Activated CD8-positive, alpha-beta memory T cell treated with anti-CD3 and anti-CD28 coated beads for 24 hours (primary cell): ENCODE data around the gene CFAP54.
A peak's percentile ranks its signal among the peaks of the same experiment; 100 is the strongest.
"Not testable (repeated sequence)": the region's sequence is repeated elsewhere in the genome, so short reads cannot be mapped to it uniquely, and the experiment has no call there.

Experiments
- DNase-seq: peaks from one replicate; pipeline ENCODE4 v3.0.0-alpha.2; 2020

Gene CFAP54

GRCh38 chr12:96489392-96490056 is at the start of gene CFAP54:
TSS of gene CFAP54 (plus strand) at chr12:96489577. CDS start at chr12:96489610, 33 bp downstream.
- DNase-seq = peak; percentile 97

DNA sequence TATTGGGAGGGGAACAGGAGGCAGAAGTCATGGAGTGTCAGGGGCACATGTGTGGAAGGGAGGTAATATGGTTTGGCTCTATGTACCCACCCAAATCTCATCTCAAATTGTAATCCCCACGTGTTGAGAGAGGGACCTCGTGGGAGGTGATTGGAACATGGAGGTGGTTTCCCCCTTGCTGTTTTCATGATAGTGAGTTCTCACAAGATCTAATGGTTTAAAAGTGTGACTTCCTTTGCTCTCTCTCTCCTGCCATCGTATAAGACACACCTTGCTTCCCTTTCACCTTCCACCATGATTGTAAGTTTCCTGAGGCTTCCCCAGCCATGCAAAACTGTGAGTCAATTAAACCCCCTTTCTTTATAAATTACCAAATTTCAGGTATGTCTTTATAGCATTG is 47.6 kb upstream of the CFAP54 start:
- no peak for DNase-seq

GRCh38 chr12:96442906-96443305 is 46.5 kb upstream of the CFAP54 start:
- no peak for DNase-seq

DNA sequence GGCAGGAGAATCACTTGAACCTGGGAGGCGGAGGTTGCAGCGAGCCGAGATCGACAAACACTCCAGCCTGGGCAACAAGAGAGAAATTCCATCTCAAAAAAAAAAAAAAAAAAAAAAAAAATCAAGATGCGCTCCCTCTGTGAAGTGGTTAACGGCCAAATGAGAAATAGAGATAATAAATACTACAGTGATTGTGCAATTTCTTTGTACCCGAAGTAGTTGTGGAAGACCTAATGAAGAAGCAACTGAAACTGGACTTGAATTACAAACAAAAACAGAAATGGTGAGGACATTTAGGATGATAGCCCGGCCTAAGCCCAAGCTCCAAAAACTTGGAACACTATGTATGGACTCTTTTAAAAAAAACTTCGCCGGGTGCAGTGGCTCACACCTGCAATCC is 45.0 kb upstream of the CFAP54 start:
- no peak for DNase-seq

DNA sequence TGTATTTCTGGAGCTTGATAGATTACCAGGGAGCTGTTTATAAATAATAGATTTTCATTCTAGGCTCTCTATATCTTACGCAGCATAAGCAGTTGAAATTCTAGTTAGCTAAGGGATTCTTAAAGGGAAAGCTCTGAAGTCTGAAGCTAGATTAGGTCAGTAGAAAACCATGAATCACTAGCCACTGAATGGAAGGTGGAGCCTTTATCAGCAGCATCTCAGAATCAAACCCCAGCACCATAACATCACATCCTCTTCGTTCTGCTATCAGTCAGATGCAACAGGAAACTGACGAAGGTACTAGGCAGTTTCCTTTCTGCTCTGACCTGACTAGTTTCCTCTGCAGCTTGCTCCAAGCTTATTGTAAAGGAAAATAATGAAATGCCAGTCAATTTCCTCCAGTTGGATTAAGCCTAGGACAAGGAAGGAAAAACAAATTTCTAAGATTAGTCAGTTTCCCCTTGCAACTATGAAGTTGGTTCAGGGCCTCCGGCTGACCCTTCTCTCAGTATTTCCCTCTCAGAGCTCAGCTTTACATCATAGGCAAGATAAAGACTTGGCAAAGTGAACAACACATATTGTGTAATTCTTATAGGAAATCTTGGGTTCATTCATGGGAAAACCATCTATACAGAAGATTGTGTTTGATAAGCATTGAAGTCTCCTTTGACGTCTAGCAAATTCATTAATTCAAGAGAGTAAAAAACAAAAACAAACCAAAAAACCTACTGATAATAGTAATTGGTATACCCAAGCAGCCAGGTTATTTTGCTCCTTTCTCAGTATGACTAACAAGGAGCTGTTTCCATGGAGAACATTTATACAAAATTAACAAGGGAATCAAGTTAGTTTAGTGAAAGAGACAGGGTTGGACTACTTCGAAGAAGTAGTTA is 43.4 kb upstream of the CFAP54 start:
- DNase-seq = no peak

GRCh38 chr12:96447256-96447655 is 42.1 kb upstream of the CFAP54 start:
- DNase-seq = no peak

GRCh38 chr12:96448300-96448699 is 41.1 kb upstream of the CFAP54 start:
- no peak for DNase-seq

DNA sequence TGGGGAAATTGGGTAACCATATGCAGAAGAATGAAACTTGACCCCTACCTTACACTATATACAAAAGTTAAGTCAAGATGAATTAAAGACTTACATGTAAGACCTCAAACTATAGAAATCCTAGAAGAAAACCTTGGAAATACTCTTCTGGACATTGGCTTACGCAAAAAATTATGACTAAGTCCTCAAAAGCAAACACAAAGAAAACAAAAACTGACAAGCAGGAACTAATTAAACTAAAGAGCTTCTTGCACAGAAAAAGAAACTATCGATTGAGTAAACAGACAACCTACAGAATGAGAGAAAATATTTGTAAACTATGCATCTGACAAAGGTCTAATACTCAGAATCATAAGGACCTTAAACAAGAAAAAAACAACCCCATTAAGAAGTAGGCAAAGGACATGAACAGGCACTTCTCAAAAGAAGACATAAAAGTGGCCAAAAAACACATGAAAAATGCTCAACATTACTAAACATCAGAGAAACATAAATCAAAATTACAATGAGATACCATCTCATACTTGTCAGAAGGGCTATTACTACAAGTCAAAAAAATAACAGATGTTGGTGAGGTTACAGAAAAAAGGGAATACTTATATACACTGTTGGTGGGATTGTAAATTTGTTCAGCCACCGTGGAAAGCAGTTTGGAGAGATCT is 37.0 kb upstream of the CFAP54 start:
- no peak for DNase-seq

GRCh38 chr12:96454396-96454795 is 35.0 kb upstream of the CFAP54 start:
- no peak for DNase-seq

DNA sequence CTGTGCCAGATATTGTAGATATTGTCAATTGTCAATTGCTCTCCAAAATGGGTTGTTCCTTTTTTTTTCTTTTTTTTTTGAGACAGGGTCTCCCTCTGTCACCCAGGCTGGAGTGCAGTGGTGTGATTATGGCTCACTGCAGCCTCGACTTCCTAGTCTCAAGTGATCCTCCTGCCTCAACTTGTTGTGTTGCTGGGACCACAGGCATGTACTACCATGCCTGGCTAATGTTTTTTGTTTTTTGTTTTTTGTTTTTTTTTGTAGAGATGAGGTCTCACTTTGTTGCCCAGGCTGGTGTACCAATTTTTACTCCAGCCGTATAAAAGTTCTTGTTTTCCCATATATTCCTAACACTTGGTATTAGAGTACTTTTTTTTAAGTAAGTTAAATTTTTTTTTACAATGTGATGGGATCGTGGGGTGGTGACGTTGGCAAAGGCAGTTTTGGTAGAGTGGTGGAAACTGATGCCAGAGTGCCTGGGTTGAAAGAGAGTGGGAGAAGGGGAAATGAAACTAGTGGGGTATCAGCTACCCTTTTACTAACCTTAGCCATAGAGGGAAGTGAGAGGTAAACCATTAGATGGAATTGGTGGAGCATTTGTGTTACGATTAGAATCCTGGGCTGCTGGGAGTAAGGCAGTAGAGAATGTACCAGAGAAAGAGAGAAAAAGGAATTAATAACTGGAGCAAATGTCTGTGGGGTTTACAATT is 33.0 kb upstream of the CFAP54 start:
- no peak for DNase-seq

- no peak for DNase-seq
Observed at GRCh38 chr12:96457191-96457930, 32.0 kb upstream of the CFAP54 start.

- DNase-seq = not testable (repeated sequence)
Observed at GRCh38 chr12:96459281-96459680, 30.1 kb upstream of the CFAP54 start.

DNA sequence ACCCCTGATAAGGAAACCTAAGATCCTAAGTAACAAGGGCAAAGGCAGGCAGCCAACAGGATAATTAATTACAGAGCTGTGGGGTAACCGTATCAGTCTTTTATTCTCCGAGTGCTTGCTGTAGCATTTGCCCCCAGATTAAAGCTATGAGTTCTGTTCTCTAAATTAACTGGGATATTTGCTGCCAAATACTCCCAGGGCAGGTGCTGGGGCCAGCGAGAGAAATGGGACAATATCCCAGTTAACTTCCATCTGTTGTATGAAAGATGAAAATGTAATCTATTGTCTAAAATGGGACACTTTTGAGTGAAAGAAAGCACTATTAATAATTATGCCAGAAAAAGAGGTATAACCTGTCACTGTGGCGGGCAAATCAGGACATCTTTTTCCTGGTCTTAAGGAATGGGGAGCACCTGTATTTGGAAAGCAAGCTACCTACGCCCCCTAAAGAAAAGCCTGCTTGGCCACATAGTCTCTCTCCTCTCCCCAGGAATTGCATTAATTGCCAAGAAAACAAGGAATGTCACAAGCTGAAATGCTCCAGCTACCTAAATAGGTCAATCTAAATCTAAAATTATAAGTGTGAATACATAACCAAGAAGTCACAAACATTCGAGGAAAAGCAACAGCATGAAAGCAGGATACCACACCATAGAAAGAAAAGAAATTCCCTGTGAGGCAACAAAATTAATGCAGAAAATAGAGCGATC is 26.7 kb upstream of the CFAP54 start:
- no peak for DNase-seq

GRCh38 chr12:96465896-96466295 is 23.5 kb upstream of the CFAP54 start:
- no peak for DNase-seq

GRCh38 chr12:96466939-96467751 is 22.2 kb upstream of the CFAP54 start:
- no peak for DNase-seq

- no peak for DNase-seq
Observed at GRCh38 chr12:96471368-96472050, 17.9 kb upstream of the CFAP54 start.

DNA sequence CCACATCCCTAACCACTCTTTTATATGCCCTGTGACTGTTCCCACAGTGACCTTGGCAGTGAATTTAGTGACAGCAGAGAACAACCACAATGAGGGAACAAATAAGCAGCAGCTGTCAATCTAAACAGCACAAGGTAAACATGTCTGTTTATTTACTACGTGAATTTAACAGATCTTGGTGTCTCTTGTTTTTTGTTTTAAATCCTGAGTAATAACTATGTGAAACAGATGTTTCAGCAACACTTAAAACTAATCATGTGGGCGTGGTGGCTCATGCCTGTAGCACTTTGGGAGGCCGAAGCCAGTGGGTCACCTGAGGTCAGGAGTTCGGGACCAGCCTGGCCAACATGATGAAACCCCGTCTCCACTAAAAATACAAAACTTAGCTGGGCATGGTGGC is 17.0 kb upstream of the CFAP54 start:
- no peak for DNase-seq

- no peak for DNase-seq
Observed at GRCh38 chr12:96473394-96474093, 15.8 kb upstream of the CFAP54 start.

DNA sequence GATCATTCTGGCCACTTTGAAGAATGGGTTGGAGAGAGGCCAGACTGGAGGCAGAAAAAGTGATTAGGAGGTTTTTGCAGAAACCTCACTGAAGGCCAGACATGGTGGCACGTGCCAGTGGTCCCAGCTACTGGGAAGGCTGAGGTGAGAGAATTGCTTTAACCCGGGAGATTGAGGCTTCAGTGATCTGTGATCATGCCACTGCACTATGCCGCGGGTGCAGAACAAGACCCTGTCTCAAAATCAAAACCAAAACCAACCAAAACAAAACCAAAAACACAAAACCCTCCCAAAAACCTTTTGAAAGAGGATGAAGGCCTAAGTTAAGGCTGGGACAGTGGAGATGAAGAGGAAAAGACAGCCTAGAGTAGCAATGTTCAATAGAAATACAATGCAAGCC is 15.2 kb upstream of the CFAP54 start:
- DNase-seq = no peak

GRCh38 chr12:96478011-96478410 is 11.4 kb upstream of the CFAP54 start:
- DNase-seq = no peak
